HS-27A (cell line): ENCODE measurements around the gene CDKN1B.

Source experiments
- DNase-seq: peaks from one replicate; pipeline ENCODE4 v3.0.0-alpha.2; 2012; ENCODE audit warnings: low read depth, missing footprints

CDKN1B gene

GRCh38 chr12:12759234-12759915, 42.2 kb downstream of the CDKN1B start:
- DNase-seq = no peak

GRCh38 chr12:12764824-12765223, 47.7 kb downstream of the CDKN1B start:
- DNase-seq = no peak

GRCh38 chr12:12770262-12770661, 53.1 kb downstream of the CDKN1B start:
- DNase-seq = no peak
